HG03097 (cell line): ENCODE results near the gene C2orf42.
"Not testable (repeated sequence)": the region's sequence is repeated elsewhere in the genome, so short reads cannot be mapped to it uniquely, and the experiment has no call there.

Source experiments
- ATAC-seq: cut with Tn5 transposase; IDR thresholded peaks from one replicate; pipeline ENCODE4 v1.9.1; 2021; ENCODE audit not compliant: unreplicated experiment, low FRiP score

C2orf42 gene

GRCh38 chr2:70133491-70134322 is 57.1 kb downstream of the C2orf42 start:
- no peak for ATAC-seq

GRCh38 chr2:70133127-70133452 is 57.7 kb downstream of the C2orf42 start:
- ATAC-seq, result no peak

GRCh38 chr2:70132244-70133126 is 58.3 kb downstream of the C2orf42 start:
- peak; percentile 47 for ATAC-seq

- ATAC-seq, result not testable (repeated sequence)
These were observed 59.3 kb downstream of the C2orf42 start for GRCh38 chr2:70131344-70132143.

GRCh38 chr2:70128005-70128404 is 62.8 kb downstream of the C2orf42 start:
- no peak for ATAC-seq

- no peak for ATAC-seq
These were observed 64.4 kb downstream of the C2orf42 start for GRCh38 chr2:70126413-70126812.

- ATAC-seq, result no peak
These were observed 65.3 kb downstream of the C2orf42 start for GRCh38 chr2:70125498-70125898.

- ATAC-seq, result no peak
These were observed 65.8 kb downstream of the C2orf42 start for GRCh38 chr2:70124983-70125480.

GRCh38 chr2:70123829-70124116 is 67.0 kb downstream of the C2orf42 start:
- no peak for ATAC-seq

GRCh38 chr2:70123051-70123828 is 67.6 kb downstream of the C2orf42 start:
- ATAC-seq, result no peak

- no peak for ATAC-seq
These were observed 68.3 kb downstream of the C2orf42 start for GRCh38 chr2:70122470-70122869.

GRCh38 chr2:70121627-70122372 is 69.0 kb downstream of the C2orf42 start:
- no peak for ATAC-seq

GRCh38 chr2:70118798-70119454 is 71.9 kb downstream of the C2orf42 start:
- ATAC-seq, result no peak

- ATAC-seq, result no peak
These were observed 73.8 kb downstream of the C2orf42 start for GRCh38 chr2:70116936-70117552.

GRCh38 chr2:70115646-70116442 is 75.0 kb downstream of the C2orf42 start:
- ATAC-seq, result peak; percentile 51

GRCh38 chr2:70113359-70114070 is 77.3 kb downstream of the C2orf42 start:
- ATAC-seq, result no peak
